HG02840 (cell line): Measurements from ENCODE around the gene RRBP1.

Source experiments
- ATAC-seq: cut with Tn5 transposase; IDR thresholded peaks from one replicate; pipeline ENCODE4 v1.9.1; 2021; ENCODE audit warnings: mild to moderate bottlenecking, moderate library complexity, moderate number of reproducible peaks; ENCODE audit not compliant: unreplicated experiment, low FRiP score

Gene RRBP1

DNA sequence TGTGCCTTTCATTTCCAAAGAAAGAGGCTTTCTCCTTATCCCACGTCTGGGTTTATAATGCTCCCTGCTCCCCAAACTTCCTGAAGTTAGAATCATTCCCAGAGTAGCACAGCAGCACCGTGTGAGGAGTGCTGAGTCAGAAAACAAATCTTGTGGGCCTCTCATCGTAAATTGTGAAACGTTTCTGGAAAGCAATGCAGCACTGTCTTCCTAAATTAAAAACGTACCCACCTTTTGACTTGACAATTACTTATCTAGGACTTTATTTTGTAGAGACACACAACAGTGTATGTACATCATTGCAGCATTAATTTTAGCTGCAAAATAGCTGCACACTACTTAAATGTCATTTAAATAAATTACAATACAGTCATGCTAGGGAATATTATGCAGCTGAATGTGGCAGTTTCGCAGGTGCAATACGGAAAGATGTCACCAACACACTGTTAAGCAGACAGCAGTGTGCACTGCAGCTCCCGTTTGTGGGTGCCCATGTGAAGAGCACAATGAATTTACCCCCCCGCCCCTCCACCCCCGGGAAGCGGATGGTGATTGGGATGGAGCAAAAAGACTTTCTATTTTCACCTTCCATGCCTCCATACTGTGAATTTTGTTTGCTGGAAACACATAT lies 30.8 kb downstream of the RRBP1 start:
- no peak for ATAC-seq

DNA sequence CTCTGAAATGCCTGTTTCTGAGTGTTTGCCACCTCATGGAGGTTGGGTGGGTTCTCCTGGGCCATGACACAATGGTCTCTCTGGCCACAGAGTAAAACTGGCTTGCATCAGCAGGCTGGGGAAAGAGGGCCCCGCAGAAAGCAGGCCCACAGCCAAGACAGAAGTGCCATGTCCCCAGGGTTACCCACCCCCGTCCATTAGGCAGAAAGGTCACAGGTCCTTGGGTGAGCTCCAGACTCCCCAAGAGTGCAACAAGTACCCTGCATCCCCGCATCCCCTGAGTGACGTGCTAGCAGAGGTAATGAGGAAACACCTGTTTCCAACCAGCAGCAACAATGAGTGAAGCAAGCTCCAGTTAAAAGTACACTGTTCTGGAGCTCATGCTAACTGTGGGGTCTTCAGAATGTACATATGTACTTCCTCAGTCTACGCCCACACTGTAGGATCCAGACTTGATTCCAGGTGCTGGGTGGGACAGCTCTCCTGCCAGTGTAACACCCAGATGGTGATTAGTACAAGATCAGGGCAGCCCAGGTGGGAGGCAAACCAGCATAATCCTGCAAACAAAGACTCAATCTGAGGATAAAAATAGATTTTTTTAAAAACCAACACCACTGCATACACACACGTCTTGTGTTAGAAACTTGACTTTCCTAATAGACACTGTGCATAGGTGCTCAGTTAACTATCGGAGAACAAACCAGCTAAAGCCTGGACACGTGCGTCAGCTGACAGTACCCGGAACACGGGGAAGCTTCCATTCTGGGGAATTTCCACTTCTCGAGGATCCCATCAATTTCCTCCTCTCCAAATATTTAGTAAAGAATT lies 31.5 kb downstream of the RRBP1 start:
- no peak for ATAC-seq

DNA sequence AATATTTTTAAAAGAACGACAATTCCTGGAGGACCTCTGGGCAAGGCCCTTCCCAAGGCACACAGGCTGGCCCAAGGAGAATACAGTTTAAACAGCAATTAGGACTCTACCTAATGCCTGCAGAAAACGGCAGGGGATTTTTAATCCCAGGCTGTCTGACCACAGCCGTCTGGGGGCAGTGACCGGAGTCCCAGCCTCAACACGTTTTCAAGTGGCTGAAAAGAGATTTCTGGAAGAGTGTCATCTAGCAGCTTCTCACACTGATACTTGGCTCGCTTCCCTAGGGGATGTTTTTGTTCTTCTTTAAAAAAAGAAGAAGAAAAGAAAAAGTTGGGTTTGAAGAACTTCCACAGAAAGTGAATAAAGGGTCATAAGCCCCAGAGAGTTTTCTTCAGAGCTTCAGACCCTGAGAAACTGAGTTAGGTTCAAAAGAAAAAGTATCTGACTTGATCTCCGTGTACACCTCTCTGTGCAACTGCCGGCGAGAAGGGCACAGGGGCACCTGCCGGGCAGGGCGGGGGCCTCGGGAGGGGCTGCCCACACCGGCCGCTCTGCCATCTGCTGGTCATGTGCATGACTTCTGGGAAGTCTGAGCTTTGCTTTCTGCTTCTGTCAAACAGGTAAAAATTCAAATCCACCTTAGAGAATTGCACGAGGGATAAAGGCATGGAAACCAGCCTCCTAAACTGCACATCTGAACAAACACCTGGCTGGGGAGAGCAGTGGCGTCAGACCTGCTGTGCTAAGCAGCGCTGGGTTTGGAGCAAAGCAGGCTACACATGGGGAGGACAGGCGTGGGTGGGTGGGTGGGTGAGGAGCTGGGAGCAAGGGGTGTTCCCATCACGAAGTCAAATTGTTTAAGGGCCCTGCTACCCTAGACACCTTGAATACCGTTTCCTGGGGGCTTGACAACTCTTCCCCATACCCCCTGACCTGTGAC lies 33.0 kb downstream of the RRBP1 start:
- no peak for ATAC-seq

DNA sequence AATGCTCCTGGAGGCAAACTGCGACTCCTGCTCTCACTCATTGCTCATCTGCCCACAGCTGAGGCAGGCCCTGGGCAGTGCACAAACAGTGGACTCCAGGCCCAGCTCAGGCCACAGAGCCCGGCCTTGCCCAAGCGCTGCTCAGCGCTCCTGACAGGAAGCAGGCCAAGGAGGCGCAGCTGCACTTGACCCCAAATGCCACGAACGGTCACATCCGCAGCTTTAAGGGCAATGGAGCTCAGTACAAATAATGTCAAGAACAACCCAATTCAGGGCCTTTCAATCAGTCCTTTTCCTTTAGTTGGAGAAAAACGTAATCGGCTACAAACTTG lies 33.8 kb downstream of the RRBP1 start:
- ATAC-seq: no peak

DNA sequence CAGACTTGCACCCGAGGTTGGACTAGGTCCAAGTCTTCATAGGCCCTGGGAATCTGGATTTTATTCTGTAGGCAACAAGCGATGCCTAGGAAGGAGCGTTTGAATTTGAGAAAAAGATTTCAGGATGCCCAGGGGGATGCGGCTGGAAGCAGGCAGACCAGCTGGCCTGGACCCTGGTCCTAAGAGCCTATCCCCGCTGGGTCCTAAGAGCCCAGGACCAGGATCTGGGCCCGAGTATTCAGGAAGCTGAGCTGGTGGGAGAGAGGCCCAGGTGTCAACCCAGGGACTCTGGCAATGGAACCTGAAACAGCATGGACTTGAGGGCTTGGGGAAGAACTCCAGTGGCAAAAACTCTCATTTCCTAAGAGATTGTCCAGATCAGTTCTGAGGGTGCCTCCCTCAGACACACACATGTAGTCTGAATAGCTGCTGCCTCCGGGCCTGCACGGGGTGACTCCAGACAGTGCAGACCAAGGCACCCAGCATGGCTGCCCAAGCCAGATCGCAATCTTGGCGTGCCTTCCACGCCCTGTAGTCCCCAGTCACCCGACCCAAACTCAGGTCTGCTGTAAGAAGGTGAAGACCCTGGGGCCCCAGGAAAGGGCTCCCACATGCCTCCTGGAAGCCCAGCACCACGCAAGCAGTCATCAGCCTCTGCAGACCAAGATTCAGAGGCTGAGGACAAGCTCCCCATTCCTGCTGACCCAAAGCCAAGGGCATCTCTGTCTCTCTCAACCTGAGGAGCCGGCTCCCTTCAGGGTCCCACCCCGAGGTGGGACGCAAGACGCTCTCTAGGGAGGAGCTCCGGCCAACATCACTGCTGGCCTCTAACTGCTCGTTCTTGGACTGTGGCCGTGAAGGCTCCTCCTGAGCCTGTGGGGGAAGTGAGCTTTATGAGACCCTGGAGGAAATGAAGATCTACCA lies 34.4 kb downstream of the RRBP1 start:
- ATAC-seq: no peak

DNA sequence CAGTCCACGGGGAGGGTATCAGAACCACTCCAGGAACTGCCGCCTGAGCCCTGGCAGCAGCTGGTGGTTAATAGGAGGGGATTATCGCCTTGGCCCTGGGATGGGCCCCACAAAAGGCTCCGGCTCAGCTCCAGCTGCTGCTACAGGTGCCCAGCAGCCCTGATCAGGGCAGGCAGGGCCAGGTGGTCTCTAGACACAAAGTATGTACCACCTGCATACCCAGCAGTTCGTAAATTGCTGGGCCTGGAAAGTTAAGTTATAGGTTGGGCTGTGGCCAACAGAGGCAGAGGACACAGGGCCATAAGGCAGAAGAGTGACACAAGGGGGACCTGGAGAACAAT lies 35.1 kb downstream of the RRBP1 start:
- no peak for ATAC-seq

DNA sequence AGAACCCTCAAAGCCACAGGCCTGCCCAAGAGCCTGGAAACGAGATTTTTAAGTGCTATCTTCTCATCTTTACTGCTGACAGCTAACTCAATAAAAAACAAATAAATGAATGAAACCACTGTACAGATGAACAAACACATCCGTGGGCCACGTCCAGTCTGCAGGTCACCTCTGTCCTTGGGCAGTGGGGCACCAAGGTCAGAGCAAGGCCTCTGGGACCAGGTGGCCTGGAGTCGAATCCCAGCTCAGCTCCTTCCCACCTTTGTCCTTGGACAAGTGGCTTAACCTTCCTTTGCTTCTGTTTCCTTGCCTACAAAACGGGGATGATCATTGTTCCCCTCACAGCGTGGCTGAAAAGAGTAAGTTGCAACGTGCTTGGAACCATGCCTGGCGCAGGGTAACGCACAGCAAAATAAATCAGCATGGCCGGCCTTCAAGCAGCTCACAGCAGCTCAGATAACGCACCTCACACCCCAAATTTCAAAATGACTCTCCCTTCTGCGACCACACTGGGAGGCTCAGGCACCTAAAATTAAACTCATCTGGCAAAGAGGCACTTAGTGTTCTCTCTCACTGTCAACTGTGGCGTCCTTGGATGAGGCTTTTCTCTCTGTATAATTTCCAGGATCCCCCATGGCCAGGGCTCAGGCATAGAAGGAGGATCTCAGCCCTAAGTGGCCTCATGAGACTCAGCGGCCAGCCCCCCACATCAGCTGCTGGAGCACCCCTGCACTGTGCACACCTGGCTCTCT lies 35.7 kb downstream of the RRBP1 start:
- ATAC-seq: no peak

DNA sequence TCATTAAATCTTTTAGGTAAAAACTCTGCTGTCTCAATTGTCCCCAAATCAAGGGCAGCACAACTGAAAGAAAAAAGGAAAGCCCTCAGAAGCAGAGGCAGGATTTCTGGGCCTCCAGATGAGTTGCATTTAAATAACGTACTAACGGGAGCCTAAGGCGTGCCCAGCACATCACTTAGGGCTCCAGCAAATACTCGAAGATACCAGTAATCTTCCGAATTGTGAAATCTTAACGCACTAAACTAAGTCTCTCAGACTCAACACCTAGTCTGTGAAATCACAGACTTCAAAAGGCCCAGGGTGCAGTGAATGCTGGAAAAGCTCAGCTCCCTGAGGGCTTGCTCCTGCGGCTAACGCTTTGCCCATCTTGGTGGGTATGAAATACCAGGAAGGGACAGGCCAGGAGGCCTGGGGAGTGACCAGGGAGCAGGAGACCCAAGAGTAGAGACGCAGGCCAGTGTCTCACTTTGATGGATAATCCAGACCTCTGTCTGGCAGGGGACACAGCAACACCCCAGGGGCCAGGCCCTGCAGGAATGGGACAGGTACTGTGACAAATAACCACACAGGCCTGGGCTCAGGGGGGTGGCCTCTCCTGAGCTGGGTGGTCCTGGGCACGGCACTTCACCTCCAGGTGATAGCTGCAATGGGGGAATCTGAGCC lies 36.4 kb downstream of the RRBP1 start:
- ATAC-seq: no peak

DNA sequence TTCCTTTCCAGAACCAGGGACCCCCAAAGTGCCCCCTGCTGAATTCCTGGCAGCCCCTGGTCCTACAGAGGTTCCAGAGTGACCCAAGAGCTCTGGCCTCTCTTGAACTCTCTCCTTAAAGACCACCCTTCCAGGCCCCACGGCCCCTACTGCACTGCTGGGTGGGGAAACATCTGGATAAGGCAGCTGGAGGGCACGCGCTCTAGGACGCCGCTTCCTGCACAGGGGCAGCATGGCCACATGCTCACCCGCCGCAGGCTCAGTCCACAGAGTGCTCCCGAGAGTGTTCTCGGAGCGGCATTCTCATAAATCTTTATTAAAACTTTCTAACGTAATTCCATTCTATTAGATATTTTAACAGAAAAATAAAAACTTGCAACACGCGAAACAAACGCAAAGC lies 37.0 kb downstream of the RRBP1 start:
- no peak for ATAC-seq

DNA sequence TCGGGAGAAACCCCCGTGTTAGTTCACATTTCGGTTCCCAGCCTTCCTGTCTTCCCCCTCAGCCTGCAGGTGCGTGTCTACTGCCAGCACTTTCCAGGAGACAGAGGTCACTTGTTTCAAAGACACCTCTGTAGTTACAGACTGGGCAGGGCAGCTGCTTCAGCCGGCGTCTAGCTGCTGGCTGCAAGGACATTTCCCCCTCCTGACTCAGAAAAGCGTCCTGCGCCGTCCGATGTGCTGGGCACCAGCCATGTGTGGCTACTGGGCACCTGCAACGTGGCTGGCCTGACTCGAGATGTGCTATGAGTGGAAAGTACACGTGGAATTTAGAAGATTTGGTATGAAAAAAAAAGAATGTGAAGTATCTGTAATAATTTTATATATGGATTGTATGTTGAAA lies 37.6 kb downstream of the RRBP1 start:
- no peak for ATAC-seq

DNA sequence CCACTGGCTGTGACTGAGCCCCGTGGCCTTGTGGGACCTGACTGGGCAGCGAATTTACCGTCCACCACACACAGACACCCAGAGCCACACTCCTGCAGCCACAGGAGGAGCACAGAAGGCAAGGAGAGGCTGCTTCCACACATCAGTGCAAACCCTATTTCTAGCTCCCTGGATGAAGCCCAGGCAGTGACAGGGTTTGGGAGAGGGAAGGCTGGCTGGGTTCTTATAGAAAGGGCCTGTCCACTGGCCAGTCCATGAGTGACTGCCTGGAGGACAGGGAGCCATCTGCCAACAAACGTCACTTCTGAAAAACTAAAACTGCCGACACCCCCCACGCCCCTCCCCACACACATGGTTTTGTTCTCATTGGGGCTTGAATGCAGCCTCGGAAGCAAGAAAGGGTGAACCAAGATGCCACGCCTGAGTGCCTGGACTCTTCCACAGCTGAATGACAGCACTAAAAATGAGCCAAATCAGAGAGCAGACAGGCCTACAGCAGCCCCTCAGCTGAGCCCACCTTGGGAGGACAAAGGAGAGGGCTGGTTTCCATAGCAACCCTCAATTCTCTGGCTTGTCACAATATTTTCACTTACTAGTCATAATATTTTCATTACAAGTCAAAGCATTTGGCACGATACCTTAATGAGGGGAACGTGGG lies 38.4 kb downstream of the RRBP1 start:
- ATAC-seq: no peak

DNA sequence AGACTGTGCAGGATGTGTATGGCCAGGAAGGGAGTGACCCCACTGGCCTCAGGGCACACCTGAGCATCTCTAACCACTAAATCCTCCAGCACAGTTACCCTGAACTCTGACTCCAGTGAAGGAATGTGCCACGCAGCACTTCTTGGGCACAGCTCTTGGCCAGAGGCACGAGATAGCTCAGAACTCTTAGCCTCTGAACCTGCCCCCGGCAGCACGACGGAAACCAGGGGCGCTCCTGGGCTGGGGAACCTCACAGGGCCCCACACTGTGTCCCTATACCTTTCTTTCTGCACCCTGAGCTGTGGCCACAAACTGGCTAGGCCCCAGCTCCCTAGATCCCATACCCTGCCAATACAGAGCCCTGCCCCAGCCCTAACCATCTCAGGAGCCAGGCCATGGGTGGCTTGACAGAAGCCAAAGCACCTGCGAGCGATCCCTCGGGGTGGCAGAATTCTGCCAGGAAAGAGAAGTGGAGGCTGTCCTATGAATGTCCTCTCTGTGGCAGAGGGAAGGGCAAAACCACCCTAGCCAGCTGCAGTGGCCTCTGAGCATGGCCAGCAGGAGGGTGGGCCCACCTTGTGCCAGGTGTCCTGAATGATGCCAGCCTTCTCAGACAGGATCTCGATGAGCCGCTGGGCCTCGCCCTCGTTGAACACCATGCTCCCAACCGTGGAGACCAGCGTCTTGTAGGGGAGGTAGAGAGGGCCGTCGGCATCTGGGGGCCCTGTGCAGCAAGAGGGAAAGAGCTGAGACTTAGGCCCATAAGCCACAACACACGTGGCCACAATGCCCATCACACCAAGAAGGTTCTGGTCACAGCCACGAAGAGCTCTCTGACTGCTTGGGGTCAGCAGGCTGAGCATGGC lies 39.4 kb downstream of the RRBP1 start:
- ATAC-seq: no peak

DNA sequence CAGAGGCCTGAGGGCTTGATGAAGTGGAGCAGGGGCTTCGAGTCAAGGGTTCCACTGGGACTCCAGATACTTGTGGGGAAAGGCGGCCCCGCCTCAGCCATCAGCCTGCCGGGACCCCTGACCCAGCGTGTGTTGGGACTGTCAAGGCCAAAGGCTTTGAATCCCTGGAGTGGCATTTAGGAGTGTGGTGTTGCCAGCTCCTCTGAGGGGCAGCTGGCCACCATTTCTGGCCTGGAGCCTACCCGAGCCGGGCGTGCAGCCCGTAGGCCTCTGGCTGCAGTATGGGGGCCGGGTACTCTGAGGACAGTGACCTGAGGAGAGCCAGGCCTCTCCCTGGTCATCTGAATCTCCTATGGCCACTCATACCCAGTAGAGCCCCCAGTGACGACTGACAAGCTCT lies 40.0 kb downstream of the RRBP1 start:
- ATAC-seq: no peak

DNA sequence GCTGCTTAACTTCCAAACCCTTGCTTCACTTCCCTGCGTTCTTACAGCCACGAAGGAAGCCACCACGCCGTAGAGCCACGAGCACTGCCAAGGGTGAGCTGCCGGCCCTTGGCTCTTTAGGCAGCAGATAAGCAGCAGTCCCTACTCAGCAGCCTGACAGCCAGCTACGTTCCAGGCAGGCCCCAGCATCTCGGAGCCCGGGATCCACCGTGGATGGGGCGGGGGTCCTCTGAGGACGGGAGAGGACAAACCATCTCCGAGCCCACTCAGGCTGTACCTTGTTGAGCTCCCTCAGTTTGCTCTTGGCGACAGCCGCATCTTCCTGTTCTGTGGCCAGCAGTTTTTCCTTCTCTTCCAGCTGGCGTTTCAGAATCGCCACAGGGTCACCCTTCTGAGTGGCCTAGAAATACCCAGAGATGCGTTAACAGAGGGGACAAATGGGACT lies 40.5 kb downstream of the RRBP1 start:
- no peak for ATAC-seq

DNA sequence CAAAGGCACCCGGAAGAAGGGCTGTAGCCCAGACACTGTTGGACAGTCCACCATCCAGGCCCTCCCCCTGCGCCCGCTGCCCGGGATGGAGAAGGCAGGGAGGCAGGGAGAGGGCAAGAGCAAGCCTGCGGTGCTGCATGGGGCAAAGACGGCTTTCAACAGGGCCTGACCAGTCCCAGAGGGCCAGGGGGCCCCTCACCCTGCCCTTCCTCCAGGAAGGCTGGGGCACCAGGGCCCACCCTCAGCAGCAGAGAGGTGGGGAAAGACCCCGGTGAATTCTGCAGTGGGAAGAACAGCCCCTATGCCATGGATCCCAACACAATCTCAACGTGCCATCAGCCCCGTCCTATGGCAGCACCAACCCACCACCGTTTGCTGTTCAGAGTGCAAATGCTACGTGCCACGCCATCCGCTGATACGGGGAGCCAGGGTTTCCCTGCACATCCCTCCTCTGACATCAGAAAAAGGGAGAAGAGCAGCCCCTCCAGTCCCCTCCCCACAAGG lies 41.1 kb downstream of the RRBP1 start:
- no peak for ATAC-seq

DNA sequence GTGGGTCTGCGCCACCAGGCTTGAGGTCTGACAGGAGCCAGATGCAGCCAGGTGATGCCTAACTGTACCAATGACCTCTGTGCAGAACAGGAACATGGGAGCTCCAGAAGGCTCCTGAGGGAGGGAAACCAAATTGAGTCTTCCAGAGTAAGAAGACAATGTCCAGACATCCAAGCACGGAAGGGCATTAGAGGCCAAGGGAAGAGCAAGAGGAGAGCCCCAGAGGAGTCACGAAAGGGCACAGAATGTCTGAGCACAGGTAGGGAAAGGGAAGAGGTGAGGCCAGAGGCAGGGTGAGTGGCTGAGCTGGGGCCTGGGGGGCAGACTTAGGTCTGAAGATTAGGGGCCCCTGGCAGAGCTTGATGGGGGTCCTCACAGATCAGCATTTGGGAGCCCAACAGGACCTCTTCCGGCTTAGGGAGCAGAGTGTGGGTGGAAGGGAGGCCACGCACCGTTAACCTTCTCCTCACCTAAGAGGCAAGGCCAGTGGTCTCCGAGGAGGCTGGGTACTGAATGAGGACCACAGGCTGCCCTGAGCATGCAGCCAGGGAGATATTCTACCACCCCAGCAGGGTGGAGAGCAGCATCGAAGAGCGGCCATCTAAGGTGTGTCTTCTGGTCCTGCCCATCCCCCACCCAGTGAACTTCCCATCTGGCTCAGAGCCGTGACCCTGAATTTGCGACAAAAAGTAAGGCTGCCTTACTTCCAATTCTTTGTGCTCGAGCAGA lies 41.7 kb downstream of the RRBP1 start:
- no peak for ATAC-seq
